Upper lobe of left lung (tissue), 6 donors: ENCODE results near the gene DTX2. TPM values are rescaled to one million over a fixed set of nuclear protein-coding genes. Genes with fewer than 3 reads are reported as not detected.
"Not testable (repeated sequence)": the region's sequence is repeated elsewhere in the genome, so short reads cannot be mapped to it uniquely, and the experiment has no call there.

ENCODE experiments used
- ATAC-seq, 2 donors: fragments of 200-7000 bp; cut with Tn5 transposase; one replicate each; pipeline ENCODE4 v1.9.1; 2022; ENCODE audit warnings: mild to moderate bottlenecking in 2 of 2, moderate library complexity in 2 of 2; ENCODE audit not compliant: low FRiP score in 2 of 2
- DNase-seq, 2 donors: peaks; one replicate each; pipeline ENCODE4 v3.0.0-alpha.2; 2019 to 2020
- H3K27ac ChIP-seq, 4 donors: fragments of 200-600 bp; sonication (generic); one replicate each; pipeline ENCODE4 v1.5.1; 2016 to 2019
- H3K27me3 ChIP-seq, 4 donors: fragments of 200-600 bp; sonication (generic); one replicate each; pipeline ENCODE4 v1.5.1; 2017 to 2019
- H3K36me3 ChIP-seq, 4 donors: fragments of 200-600 bp; sonication (generic); one replicate each; pipeline ENCODE4 v1.5.1; 2016 to 2019
- H3K4me1 ChIP-seq, 4 donors: fragments of 200-600 bp; sonication (generic); one replicate each; pipeline ENCODE4 v1.5.1; 2018 to 2019
- H3K4me3 ChIP-seq, 4 donors: fragments of 200-600 bp; sonication (generic); one replicate each; pipeline ENCODE4 v1.5.1; 2017 to 2019; ENCODE audit warnings: mild to moderate bottlenecking in 2 of 4, moderate library complexity in 1 of 4
- H3K9me3 ChIP-seq, 4 donors: fragments of 200-600 bp; sonication (generic); one replicate each; pipeline ENCODE4 v1.5.1; 2018 to 2019
- CTCF ChIP-seq, 6 experiments: fragments of 450-650 bp in 4 of 6; fragments of 200-600 bp in 2 of 6; sonication (generic) in 2 of 6; IDR thresholded peaks; one replicate each; pipeline ENCODE4 v1.5.1; 2016 to 2019; ENCODE audit warnings: antibody characterized with exemption in 6 of 6
- POLR2A ChIP-seq, 4 donors: fragments of 450-650 bp; IDR thresholded peaks; one replicate each; pipeline ENCODE4 v1.5.1; 2016 to 2017; ENCODE audit warnings: antibody characterized with exemption in 4 of 4, mild to moderate bottlenecking in 2 of 4
- POLR2AphosphoS5 ChIP-seq, 2 donors: sonication (generic); formaldehyde crosslinking; IDR thresholded peaks; one replicate each; pipeline ENCODE4 v1.5.1; 2017; ENCODE audit warnings: antibody characterized with exemption in 2 of 2
- WGBS, 2 donors: methylation state at CpG; one replicate each; pipeline ENCODE4 v1.1.5; 2017 to 2018; 5-methylcytosine and 5-hydroxymethylcytosine counted together
- small RNA-seq, 4 donors: library from RNA; depleted of rRNA; stranded (forward); fragments of <200 nt; gene quantifications; one replicate each; pipeline ENCODE3, GENCODE V24; 2016
- total RNA-seq, 6 donors: library from RNA; depleted of rRNA in 4 of 6; stranded (reverse); fragments of >200 nt in 4 of 6; gene quantifications; one replicate each; pipeline versions ENCODE4 v1.1.0 to v1.2.1, GENCODE V29; 2016 to 2021
- donor health status: DM: no; HTN: no; CAD: no; lungs with moderate emphysema.
- donor health status: DM: no; HTN: yes; CAD: no; lungs with severe emphysema.

DTX2 gene
- total RNA-seq, 6 donors from 2014 or later = 24.2 to 82.8 (median 36.1) TPM

- H3K4me3 ChIP-seq = peak overlapping the region; percentile 74 to 99 (median 93)
- H3K27me3 ChIP-seq, H3K9me3 ChIP-seq, H3K36me3 ChIP-seq, H3K4me1 ChIP-seq: not testable (repeated sequence)
- peak; percentile 88 to 95 for TF ChIP-seq POLR2AphosphoS5 (IDR thresholded peaks at IDR 0.05)
- TF ChIP-seq CTCF (IDR thresholded peaks at IDR 0.05) = peak in 3 of 6 experiments; percentile 5 to 48 (median 37)
- peak in 3 of 4 donors; percentile 68 to 84 (median 75) for TF ChIP-seq POLR2A (IDR thresholded peaks at IDR 0.05)
- WGBS, 2 donors = 0 to 1% methylated on average over 2 to 33 of the region's 71 CpGs
- DNase-seq (peak; percentile 93 to 95), ATAC-seq (peak; percentile 100)
- peak overlapping the region; percentile 89 to 95 (median 93) for H3K27ac ChIP-seq
Observed at GRCh38 chr7:76549025-76549854, 87.7 kb downstream of the DTX2 start.

GRCh38 chr7:76549855-76550248 is 88.3 kb downstream of the DTX2 start:
- peak overlapping the region; percentile 89 to 95 (median 93) for H3K27ac ChIP-seq
- not testable (repeated sequence) for H3K36me3 ChIP-seq, H3K9me3 ChIP-seq, H3K27me3 ChIP-seq, H3K4me1 ChIP-seq, DNase-seq
- ATAC-seq = peak in 1 of 2 donors; percentile 49
- peak overlapping the region; percentile 74 to 99 (median 93) for H3K4me3 ChIP-seq
- 0 to 4% methylated on average over 8 to 19 of the region's 19 CpGs for WGBS, 2 donors

- not testable (repeated sequence) for ATAC-seq, DNase-seq, H3K27me3 ChIP-seq, H3K36me3 ChIP-seq, H3K9me3 ChIP-seq, H3K4me3 ChIP-seq, H3K4me1 ChIP-seq, H3K27ac ChIP-seq
- 96 to 97% methylated on average over 6 of the region's 6 CpGs for WGBS, 2 donors
Observed at GRCh38 chr7:76551992-76552391, 90.5 kb downstream of the DTX2 start.

Small RNA genes within 50 kb of the gene (small RNA-seq; reads per million reads assigned to genes)
- gene RF00019 = 0 reads per million in 4 donors

Other genes starting within 250 kb of the DTX2 start
- gene HSPB1, start 159.0 kb upstream of the DTX2 start, total RNA-seq = 100 to 1,000 TPM; 164 to 703 (median 300) TPM
- gene YWHAG, start 102.7 kb upstream of the DTX2 start, total RNA-seq = 100 to 1,000 TPM in 1 of 6 donors, 10 to 100 TPM in 5; 51.3 to 114 (median 73.4) TPM
- 1 to 10 TPM in 5 of 6 donors, not detected in 1; 1.7 to 2.1 (median 1.9) TPM for gene SSC4D, start 52.0 kb upstream of the DTX2 start, total RNA-seq
- 10 to 100 TPM in 1 of 6 donors, 1 to 10 TPM in 1, under 1 TPM in 3, not detected in 1; 0.61 to 11.8 (median 0.78) TPM for gene ZP3, start 36.8 kb upstream of the DTX2 start, total RNA-seq
- gene UPK3B, start 48.8 kb downstream of the DTX2 start, total RNA-seq = 100 to 1,000 TPM in 1 of 6 donors, 10 to 100 TPM in 5; 26.8 to 507 (median 51.0) TPM
- 1 to 10 TPM in 2 of 6 donors, under 1 TPM in 2, not detected in 2; 0.24 to 1.2 (median 0.67) TPM for gene SPDYE16, start 81.6 kb downstream of the DTX2 start, total RNA-seq
- gene POMZP3, start 165.6 kb downstream of the DTX2 start, total RNA-seq = 10 to 100 TPM in 3 of 6 donors, 1 to 10 TPM in 3; 6.7 to 28.3 (median 11.9) TPM